CD4-positive, alpha-beta T cell treated with Interferon gamma for 1 hour (primary cell): ENCODE results near the gene RIN3.
"Not testable (repeated sequence)": the region's sequence is repeated elsewhere in the genome, so short reads cannot be mapped to it uniquely, and the experiment has no call there.

Experiments used
- DNase-seq: peaks from one replicate; pipeline ENCODE4 v3.0.0-alpha.2; 2020

The RIN3 gene

DNA sequence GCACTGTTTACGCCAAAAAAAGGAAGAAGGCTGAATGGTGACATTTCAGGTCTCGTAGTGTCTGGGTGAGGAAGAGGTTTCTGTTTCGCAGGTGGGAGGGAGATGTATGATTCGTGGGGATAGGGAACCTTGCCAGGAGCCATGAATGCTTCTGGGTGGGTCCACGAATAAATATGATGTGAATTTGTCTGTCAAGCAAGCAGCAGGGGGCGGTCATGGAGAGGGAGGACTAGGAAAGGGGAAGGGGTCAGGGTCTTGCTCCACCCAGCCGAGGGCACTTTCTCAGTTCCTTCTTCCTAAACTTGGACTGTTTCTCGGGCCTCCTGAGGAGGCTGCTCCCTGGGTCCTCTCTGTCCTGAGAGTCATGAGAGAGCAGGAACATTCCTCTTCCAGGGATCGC is 162.4 kb downstream of the RIN3 start:
- peak; percentile 38 for DNase-seq

DNA sequence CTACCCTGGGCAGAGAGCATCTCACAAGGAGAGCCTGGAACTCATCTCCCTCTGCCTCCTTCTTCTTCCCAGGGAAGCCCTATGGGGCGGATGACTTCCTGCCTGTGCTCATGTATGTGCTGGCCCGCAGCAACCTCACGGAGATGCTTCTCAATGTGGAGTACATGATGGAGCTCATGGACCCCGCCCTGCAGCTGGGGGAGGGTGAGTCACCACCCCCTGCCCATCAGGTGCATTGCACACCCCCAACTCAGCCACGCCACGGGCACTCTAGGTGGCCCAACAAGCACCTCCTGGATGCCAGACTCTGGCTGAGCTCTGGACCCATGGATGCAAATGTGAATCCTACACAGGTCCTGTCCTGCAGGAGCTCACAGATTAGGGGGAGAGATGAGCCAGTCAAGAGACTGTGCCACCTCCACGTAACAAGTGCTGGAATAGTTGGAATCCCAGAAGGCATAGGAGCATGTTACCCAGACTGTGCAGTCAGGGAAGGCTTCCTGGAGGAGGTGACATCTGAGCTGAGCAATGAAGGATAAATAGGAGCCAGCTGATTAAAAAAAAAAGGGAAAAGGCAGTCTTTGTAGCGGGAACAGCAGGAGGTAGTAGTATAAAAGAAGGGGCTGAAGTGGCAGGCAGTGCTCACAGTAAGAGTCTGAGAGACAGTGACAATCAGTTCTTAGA is 163.0 kb downstream of the RIN3 start:
- DNase-seq, result no peak

DNA sequence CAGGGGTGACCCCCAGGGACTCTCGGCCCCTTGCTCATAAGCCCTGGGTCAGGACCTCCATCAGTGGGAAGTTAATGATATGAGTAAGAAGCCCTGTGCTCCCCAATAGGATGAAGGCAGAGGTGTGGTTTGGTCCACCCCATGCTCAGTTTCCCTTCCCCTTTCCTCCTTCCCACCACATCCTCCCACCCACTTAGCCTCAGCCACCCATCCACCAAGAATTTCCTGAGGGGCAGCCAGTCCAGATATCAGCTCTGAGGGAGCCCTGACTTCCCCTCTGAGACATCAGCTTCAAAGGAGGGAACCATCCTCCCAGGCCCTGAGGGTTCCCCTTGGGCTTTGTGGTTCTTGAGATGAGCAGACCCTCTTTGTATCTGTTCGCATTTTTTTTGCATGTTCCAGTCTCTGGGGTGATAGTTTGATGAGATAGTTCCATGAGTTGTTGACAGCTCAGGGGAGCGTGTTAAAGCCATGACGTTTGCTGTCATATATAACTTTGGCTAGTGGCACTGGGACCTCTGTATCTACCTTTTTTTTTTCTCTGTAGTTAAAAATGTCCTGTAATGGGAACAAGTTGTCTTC is 163.6 kb downstream of the RIN3 start:
- peak; percentile 41 for DNase-seq

DNA sequence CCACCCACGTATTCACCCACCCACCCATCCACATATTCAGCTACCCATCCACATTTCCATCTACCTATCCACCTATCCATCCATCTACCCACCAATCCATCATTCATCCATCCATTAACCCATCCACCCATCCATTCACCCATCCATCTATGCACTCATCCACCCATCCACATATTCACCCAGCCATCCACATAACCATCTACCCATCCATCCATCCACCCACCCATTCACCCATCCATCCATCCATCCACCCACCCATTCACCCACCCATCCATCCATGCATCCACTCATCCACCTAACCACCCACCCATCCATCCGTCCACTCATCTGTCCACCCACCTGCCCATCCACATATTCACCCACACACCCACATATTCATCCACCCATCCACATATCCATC is 164.4 kb downstream of the RIN3 start:
- no peak for DNase-seq

DNA sequence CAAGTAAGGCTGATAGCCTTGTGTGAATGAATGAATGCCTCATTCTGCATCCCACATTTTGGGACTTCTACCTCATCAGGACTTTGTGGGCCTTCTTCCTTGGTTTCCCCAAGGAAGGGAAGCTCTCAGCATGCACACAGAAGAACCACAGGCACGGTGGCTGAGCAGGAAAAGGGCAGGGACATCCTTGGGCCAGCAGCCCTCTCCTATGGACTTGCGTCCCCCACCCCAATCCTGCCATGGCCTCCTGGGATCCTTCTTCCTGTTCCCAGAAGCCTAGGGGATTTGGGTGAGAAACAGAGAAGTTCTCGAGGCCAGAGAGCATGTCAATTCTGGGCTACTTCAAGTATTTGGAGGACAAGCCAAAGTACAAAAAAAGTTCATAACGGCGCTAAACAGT is 165.2 kb downstream of the RIN3 start:
- no peak for DNase-seq

DNA sequence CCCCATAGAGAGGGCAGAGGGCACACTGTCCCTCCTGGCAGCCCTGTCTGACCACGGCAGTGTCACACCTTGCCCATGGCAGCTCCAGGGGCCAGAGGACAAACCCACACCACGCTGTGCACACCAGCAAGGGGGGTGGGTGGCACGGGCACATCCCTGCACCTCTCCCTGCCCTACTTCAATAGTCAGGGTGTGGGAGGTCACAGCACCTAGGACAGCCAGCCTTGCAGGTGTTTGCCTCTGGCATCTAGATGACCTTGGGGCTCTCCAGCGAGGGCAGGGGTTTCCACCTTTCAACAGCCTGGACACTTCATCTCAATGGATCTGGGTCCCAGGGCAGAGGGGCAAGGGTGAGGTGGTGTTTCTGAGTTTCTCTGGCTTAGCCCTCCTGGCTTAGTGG is 165.7 kb downstream of the RIN3 start:
- DNase-seq, result no peak

DNA sequence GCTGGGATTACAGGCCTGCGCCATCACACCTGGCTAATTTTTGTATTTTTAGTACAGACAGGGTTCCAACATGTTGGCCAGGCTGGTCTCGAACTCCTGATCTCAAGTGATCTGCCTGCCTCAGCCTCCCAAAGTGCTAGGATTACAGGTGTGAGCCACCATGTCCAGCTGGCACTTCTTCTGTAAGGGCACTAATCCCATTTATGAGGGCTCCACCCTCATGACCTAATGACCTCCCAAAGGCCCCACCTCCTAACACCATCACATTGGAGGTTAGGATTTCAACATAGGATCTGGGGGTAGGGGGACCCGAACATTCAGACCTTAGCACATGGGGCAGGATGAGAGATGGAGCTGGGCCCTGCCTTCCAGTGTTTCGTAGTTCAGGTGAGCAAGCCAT is 166.7 kb downstream of the RIN3 start:
- not testable (repeated sequence) for DNase-seq

DNA sequence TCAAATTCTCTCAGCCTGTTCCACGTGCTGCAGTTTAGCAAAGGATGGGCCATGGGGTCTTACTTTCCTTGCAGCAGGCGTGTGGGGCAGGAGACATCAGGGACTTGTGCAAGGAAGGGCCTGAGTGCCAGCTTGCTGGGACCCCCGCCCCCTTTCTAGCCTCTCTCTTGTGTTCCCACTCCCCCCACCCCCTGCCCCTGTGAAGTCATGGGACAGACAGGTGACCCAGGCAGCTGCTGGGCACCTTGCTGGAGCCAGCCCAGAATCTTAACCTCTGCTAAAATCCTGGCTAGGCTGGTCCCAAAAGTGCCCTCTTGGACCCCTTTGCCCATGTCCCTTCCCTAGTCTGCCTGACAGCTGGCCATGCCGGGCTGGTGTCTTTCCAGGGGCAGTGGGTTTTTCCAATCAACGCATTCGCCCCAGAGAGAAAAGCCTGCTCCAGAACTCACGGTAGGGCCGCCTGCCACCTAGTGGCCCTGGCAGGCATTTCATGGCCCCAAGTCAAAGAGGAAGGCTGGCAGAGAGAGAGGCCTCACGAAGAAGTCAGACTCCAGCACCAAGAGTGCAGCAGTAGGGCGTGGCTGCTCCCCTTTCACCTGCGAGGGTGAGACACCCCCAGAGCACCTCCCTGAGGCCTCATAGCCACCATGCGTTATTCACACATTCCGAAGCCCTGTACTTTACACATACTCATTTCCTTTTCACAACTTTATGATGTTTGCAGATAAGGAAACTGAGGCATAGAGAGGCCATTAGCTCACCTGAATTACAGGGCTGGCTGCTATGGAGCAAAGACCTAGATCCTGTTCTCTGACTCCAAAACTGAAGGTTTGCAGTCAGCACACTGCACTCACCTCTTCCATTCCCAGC is 167.4 kb downstream of the RIN3 start:
- DNase-seq, result peak; percentile 77

DNA sequence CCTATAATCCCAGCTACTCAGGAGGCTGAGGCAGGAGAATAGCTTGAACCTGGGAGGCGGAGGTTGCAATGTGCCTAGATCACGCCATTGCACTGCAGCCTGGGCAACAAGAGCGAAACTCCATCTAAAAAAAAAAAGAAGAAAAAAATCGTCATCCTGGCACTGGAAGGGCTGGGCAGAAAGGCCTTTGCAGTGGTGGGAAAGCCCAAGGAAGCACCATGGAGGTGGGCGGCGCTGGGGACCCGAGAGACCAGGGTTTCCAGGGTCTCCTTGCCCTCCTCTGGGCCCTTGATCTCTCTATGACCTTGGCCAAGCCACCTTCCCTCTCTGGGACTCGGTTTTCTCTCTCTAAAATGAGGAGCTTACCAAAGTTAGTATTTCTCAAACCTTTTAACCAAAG is 169.5 kb downstream of the RIN3 start:
- no peak for DNase-seq

DNA sequence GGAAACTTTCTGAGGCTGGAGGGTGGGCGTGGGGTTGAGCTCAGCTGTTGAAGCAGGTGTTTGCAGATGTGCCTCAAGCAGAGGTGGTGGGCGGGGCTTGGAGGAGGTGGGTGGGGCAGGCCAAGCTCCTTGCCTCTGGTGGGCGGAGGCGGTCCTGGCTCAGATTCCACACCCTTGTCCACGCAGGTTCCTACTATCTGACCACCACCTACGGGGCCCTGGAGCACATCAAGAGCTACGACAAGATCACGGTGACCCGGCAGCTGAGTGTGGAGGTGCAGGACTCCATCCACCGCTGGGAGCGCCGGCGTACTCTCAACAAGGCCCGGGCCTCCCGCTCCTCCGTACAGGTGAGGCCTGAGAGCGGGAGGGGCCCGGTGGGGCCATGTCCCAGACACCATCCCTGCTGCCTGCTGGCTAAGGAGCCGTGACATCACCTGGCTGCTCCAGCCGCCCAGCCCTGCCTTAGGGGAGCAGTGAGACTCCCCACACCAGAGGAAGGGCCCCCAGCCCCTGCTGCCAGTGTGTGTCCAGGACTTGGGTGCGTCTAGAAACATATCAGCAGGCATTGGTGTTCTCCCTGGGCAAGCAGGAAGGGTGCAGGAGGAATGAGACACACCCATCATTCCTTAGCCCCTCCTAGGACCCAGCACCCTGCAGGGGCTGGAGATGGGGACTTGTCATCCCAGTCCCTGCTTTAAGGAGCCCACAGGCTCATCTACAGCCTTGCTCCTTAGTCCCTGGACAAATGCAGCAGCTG is 171.4 kb downstream of the RIN3 start:
- no peak for DNase-seq

DNA sequence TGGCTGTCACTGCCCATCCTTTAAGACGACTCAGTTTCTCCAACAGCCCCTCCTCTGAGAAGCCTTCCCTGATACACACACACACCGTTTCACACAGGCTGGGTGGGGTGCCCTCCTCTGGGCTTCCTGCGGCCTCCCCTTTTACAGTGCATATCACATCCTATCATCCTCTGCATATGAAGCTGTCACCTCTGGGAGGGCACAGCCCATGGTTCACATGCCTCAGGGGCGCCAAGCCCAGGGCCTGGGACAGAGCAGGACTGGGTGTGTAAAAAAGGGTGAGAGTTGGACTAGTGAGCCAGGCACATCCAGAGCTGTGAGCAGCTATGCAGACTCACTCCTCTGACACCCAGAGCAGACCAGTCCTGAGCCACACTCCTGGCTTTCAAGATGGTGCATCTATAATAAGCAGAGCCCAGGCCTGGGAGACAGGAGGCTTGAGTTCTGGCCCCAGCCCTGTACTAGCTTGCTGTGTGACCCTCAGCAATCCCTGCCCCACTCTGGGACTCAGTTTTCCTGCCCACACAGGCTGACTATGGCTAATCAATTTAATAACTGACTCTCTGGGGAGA is 172.3 kb downstream of the RIN3 start:
- DNase-seq, result no peak

DNA sequence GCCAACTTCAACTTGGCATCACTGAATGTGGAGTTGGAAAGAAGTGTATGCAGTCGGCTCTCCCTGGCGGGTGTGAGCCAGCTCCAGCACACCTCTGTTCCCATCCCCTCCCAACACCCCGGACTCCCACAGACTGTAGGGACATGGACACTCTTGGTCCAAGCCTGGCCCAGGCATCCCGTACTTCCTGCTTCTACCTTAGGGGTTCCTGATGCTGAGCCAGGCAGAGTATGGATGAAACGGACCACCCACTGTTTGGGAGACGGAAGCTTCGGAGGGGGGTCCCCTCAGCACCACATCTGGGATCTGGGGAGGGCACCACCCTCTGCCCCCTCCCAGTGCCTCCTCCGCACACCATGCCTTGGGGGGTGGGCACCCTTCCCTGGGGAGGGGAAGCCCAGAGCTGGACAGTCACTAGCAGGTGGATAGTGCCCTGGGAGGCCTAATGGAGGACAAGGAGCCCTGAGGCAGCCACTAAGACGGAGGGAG is 172.9 kb downstream of the RIN3 start:
- no peak for DNase-seq

DNA sequence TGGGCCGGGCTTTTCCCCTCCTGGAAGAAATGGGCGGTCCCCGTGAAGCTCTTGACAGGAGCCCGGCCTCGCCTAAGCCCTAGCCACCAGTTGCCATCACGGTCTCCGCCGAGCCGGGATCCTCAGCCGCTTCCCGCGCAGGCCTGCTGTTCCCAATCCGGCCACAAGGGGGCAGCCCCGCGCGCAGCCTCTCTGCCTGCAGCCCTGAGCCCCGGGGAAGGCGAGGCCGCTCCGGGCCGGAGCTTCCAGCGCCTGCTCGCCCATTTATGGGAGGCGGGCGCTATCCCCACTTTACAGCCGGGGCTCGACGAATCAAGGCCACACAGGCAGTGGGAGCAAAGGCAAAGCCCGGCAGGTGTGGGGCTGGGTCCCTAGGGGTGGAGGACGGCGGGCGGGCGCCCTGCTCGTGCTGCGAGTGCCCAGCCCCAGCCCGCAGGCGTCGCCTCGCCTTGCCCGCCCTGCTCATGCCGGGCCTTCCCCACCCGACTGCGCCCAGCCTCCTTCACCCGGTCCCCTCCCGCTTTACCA is 173.4 kb downstream of the RIN3 start:
- peak; percentile 47 for DNase-seq

DNA sequence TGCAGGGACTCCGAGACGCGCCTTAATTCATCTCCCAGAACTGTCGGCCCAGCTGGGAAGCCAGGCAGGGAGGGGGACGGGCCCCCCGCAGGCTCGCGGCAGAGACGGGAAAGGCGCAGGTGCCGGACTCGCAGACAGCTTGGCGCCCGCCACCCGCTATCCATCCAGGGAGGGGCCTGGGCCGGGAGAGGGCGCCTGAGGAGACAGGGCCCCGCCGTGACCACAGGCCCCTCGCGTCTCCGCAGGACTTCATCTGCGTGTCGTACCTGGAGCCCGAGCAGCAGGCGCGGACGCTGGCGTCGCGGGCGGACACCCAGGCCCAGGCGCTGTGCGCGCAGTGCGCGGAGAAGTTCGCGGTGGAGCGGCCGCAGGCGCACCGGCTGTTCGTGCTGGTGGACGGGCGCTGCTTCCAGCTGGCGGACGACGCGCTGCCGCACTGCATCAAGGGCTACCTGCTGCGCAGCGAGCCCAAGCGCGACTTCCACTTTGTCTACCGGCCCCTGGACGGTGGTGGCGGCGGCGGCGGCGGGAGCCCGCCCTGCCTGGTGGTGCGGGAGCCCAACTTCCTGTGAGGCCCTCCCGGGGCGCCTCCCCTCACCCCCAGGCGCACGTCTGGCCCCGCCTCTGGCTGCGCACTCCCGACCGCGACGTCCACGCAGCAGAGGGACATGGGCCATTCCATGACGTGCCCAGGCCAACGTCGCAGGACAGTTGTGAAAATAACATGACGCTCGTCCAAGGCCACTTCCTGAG is 174.3 kb downstream of the RIN3 start:
- no peak for DNase-seq

DNA sequence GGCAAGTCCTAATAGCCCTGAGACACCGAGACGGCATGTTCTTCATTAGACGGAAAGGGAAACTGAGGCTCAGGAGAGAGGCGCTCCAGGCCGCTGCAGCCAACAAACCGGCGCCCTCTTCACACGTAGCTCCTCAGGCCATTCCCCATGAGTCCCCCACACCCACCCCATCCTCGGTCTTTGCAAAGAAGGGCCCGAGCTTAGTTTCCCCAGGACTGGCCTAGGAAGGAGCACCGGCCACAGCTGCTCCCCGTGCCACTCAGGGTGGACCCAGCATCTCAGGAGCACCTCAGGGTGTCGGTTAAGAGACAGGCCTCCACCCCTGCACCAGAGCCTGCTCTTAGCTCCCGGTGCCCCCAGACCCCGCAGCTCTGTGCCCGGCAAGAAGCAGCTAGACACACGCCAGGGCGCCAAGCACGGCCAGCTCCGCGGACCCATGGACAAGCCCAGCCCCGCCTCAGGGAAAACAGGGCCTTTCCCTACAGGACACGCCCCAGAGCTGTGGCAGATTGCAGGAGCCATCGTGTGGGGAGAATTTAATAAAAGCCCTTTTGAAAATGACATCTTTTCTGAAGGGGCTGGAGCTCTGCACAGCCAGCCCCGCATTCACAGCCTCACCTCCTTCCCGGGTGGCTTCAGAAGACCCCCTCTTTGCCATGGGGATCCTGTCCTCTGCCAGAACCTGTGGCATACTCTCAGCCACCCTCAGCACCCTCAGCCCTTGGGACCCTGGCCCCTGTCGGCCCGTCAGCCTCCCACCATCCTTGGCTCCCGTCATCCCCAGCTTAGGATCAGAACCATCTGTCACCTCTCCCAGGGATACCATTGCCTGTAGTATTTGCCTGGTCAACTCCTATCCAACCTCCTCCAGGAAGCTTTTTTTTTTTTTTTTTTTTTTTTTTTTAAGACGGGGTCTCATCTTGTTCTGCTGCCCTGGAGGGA is 175.1 kb downstream of the RIN3 start:
- no peak for DNase-seq

DNA sequence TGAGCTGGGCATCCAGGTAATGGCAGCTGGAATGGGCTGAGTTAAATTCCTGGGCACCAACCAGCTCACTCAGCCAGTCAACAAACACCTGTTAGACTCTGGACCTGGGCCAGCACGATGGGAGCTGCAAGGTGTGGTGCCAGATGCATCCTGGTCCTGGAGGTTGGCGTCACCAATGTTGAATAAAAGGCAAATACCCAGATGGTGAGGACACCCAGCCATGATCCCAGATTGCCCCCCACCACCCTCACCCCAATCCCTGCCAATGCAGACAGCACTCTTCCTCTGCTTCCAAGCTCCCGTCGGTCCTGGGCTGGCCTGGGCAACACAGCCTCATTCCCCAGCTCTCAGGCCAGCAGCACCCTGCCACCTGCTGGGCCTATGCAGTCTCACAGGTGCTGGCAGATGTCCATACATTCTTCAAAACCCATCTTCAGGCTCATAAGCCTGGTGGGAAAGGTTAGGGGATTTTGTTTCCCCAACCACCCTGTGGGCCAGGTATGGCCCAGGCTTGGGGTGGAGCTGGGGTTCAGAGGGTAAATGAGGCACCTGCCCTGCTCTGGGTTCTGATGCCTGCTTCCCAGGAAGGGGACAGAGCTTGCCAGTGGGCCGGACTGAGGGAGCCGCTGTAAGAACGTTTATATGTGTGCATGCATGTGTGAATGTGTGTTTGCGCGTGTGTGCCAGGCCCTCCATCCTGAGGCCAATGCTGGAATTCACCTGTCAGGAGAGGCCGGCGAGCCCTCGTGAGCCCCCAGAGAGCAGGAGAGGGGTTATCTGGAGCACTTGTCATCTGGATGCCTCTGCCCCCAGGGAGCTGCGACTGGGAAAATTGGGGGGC is 176.8 kb downstream of the RIN3 start:
- no peak for DNase-seq

DNA sequence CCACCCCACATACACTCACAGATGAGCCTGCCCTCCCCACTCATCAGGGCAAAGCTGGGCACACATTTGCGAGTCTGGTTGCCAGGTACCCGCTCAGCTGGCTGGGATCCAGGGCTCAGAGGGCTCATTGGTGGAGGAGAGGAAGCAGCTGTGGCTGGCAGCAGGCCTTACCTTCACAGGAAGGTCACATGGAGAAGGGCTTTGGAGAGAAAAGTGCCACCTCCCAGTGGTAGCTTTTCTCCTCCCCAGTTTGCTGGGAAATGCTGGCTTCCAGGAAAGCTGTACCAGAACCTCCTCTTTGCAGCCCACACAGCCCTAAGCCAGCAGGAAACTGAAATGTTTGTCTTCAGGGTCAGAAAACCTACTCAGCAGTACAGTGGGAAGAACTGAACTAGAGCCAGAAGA is 179.2 kb downstream of the RIN3 start:
- DNase-seq, result no peak

DNA sequence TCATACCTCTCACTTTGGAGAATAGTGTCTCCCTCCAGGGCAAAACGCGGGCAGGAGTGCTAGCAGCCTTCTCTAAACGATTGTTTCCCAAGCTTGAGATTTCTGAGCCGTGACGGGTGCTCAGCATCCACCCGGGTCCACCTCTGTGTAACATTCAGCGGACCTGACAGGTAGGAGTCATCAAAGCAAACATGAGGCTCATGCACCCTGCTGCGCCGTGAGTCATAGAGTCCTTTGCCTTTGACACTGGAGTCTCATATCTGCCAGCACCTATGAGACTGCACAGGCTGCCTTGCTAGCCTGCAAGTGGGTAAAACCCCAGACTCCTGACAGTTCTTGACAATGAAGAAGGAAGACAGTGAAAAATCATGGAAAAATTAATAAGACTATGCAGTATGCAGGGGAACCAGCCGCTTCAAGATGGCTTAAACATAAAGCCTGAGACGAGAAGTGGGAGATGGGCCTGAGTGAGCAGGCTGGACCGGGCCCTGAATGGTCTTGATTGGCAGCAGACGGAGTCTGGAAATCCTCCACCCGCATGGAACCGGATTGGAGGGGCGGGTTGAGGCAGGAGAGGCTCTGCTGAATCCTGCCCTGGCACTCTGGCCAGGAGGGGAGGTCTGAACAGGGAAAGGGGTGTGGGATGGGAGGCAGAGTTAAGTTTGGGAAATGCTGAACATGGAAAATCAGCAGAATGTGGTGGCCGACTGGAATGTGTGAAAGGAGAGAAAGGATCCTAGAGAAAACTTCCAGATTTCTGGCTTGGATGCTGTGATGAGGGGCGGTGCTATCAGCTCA is 180.6 kb downstream of the RIN3 start:
- no peak for DNase-seq

DNA sequence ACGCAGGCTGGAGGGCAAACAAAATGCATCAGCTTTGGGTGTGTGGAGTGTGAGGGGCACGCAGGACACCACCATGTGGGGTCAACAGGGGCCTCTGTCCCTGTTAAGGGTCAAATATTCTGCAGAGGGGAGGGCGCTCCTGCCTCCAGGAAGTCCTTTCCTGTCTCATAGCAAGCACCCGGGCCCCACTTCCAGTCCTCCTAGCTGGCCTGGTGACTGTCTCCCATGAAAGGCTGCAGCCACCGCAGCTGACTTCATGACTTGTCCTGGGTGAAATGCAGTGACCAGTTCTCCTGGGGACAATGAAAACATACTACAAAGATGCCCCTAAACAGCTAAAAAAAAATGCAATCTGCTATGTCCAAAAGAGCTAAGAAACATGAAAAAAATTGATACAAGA is 181.2 kb downstream of the RIN3 start:
- DNase-seq, result no peak
